ENCODE results near the gene ENPP1. TPM values are rescaled to one million over a fixed set of nuclear protein-coding genes. Genes with fewer than 3 reads are reported as not detected.
"Not testable (repeated sequence)": the region's sequence is repeated elsewhere in the genome, so short reads cannot be mapped to it uniquely, and the experiment has no call there.

The ENPP1 gene
- total and polyA plus RNA-seq, 3 donors from 2014 or later: 8.3 to 16.0 (median 12.0) TPM

GRCh38 chr6:131898718-131899117, 90.9 kb downstream of the ENPP1 start:
- Histone ChIP-seq H3K4me3 (no peak overlapping the region), H3K36me3 (ENCODE audit: low read depth, missing control alignments) (no peaks in the 10 kb centered on the region), H3K27ac (no peak overlapping the region), H3K4me1 (no peaks in the 10 kb centered on the region), H3K9me3 (no peaks in the 10 kb centered on the region), H3K27me3 (no peaks in the 10 kb centered on the region)
- intact Hi-C loops (cut with DNase I; ENCODE audit: low total_unique reads): no loop called here
- 60 to 93% methylated on average over 1 of the region's 1 CpG for WGBS, 2 donors
- no peak for DNase-seq
- TF ChIP-seq POLR2A (IDR thresholded peaks at IDR 0.05) (no peak), CTCF (IDR thresholded peaks at IDR 0.05) (no peak)

- Histone ChIP-seq H3K27ac (no peak overlapping the region), H3K4me1 (no peaks in the 10 kb centered on the region), H3K27me3 (no peaks in the 10 kb centered on the region), H3K4me3 (no peak overlapping the region), H3K36me3 (ENCODE audit: low read depth, missing control alignments) (no peaks in the 10 kb centered on the region), H3K9me3 (no peaks in the 10 kb centered on the region)
- intact Hi-C loops (cut with DNase I; ENCODE audit: low total_unique reads): no loop called here
- TF ChIP-seq CTCF (IDR thresholded peaks at IDR 0.05) (no peak), POLR2A (IDR thresholded peaks at IDR 0.05) (no peak)
- DNase-seq: no peak
Observed at GRCh38 chr6:131900231-131900630, 92.4 kb downstream of the ENPP1 start.

GRCh38 chr6:131901326-131901873, 93.6 kb downstream of the ENPP1 start:
- H3K4me1 ChIP-seq; intact Hi-C loops (cut with DNase I; ENCODE audit: low total_unique reads); H3K36me3 ChIP-seq (ENCODE audit: low read depth, missing control alignments); H3K4me3 ChIP-seq; H3K27ac ChIP-seq; H3K9me3 ChIP-seq; DNase-seq; H3K27me3 ChIP-seq: not testable (repeated sequence)
- 85 to 90% methylated on average over 5 of the region's 5 CpGs for WGBS, 2 donors

GRCh38 chr6:131903734-131904133, 95.9 kb downstream of the ENPP1 start:
- H3K27ac ChIP-seq; intact Hi-C loops (cut with DNase I; ENCODE audit: low total_unique reads); DNase-seq; H3K9me3 ChIP-seq; H3K27me3 ChIP-seq; H3K4me1 ChIP-seq; H3K36me3 ChIP-seq (ENCODE audit: low read depth, missing control alignments); H3K4me3 ChIP-seq: not testable (repeated sequence)
- 78 to 90% methylated on average over 8 to 9 of the region's 12 CpGs for WGBS, 2 donors

GRCh38 chr6:131908787-131909186, 101.0 kb downstream of the ENPP1 start:
- DNase-seq; H3K4me3 ChIP-seq; H3K27ac ChIP-seq; H3K36me3 ChIP-seq (ENCODE audit: low read depth, missing control alignments); H3K27me3 ChIP-seq; H3K4me1 ChIP-seq; H3K9me3 ChIP-seq: not testable (repeated sequence)
- 71 to 73% methylated on average over 3 of the region's 3 CpGs for WGBS, 2 donors
- intact Hi-C loops (cut with DNase I; ENCODE audit: low total_unique reads): loop anchor here (5.0 kb wide), 1 partner anchor 211 kb away; no protein-coding TSS in a partner anchor

GRCh38 chr6:131909408-131910218, 101.8 kb downstream of the ENPP1 start:
- WGBS, 2 donors: 61 to 64% methylated on average over 4 of the region's 4 CpGs
- DNase-seq: peak; percentile 91
- intact Hi-C loops (cut with DNase I; ENCODE audit: low total_unique reads): loop anchor here (5.0 kb wide), 1 partner anchor 212 kb away; no protein-coding TSS in a partner anchor

More at GRCh38 chr6:131909408-131910218, 101.8 kb downstream of the ENPP1 start:
- H3K36me3 ChIP-seq (ENCODE audit: low read depth, missing control alignments): no peaks in the 10 kb centered on the region
- TF ChIP-seq CTCF (IDR thresholded peaks at IDR 0.05) (peak; percentile 78 to 91 (median 84)), POLR2A (IDR thresholded peaks at IDR 0.05) (no peak)
- no peak overlapping the region for H3K4me3 ChIP-seq
- no peaks in the 10 kb centered on the region for H3K9me3 ChIP-seq
- no peak overlapping the region for H3K27ac ChIP-seq
- no peaks in the 10 kb centered on the region for H3K27me3 ChIP-seq
- H3K4me1 ChIP-seq: no peaks in the 10 kb centered on the region
